OCI-LY1 (cell line): ENCODE results near the gene SLC25A21.
"Not testable (repeated sequence)": the region's sequence is repeated elsewhere in the genome, so short reads cannot be mapped to it uniquely, and the experiment has no call there.

Source experiments
- CTCF ChIP-seq: fragments of 200-600 bp; sonication (generic), shearing (Covaris generic); IDR thresholded peaks from 2 replicates; pipeline ENCODE4 v1.5.1; 2017; ENCODE audit warnings: mild to moderate bottlenecking, antibody characterized with exemption, low read length, moderate library complexity, mixed read lengths
- EZH2 ChIP-seq: fragments of 200-600 bp; sonication (generic), shearing (Covaris generic); IDR thresholded peaks from 2 replicates; pipeline ENCODE4 v1.8.0; 2017; ENCODE audit warnings: borderline replicate concordance, mixed run types, mild to moderate bottlenecking, antibody characterized with exemption, low read length, moderate library complexity, mixed read lengths

GRCh38 chr14:37184520-37184919 lies 12.1 kb upstream of the SLC25A21 start:
- TF ChIP-seq CTCF, EZH2: not testable (repeated sequence)
